Activated naive CD8-positive, alpha-beta T cell treated with anti-CD3 and anti-CD28 coated beads for 36 hours (primary cell): ENCODE data around the gene OR13C2. TPM values are rescaled to one million over a fixed set of nuclear protein-coding genes. Genes with fewer than 3 reads are reported as not detected.
"Not testable (repeated sequence)": the region's sequence is repeated elsewhere in the genome, so short reads cannot be mapped to it uniquely, and the experiment has no call there.

Experiments
- DNase-seq: peaks from one replicate; pipeline ENCODE4 v3.0.0; 2021
- H3K27ac Mint-ChIP-seq: one replicate; pipeline ENCODE4 v1.8.0; 2022; ENCODE audit warnings: mild to moderate bottlenecking, moderate library complexity, mixed read lengths
- H3K27me3 Mint-ChIP-seq: one replicate; pipeline ENCODE4 v1.8.0; 2022; ENCODE audit warnings: mild to moderate bottlenecking, mixed read lengths
- H3K36me3 Mint-ChIP-seq: one replicate; pipeline ENCODE4 v1.8.0; 2021; ENCODE audit warnings: mild to moderate bottlenecking, mixed read lengths
- H3K4me1 Mint-ChIP-seq: one replicate; pipeline ENCODE4 v1.8.0; 2021; ENCODE audit warnings: mixed read lengths
- H3K4me3 Mint-ChIP-seq: one replicate; pipeline ENCODE4 v1.8.0; 2022; ENCODE audit warnings: mild to moderate bottlenecking, moderate library complexity, mixed read lengths
- H3K9me3 Mint-ChIP-seq: one replicate; pipeline ENCODE4 v1.8.0; 2022; ENCODE audit warnings: mixed read lengths
- total RNA-seq, 2 experiments: library from RNA; stranded (reverse); gene quantifications; one replicate each; pipeline ENCODE4 v1.2.3, GENCODE V29; 2021

OR13C2 gene
- not detected for total RNA-seq

DNA sequence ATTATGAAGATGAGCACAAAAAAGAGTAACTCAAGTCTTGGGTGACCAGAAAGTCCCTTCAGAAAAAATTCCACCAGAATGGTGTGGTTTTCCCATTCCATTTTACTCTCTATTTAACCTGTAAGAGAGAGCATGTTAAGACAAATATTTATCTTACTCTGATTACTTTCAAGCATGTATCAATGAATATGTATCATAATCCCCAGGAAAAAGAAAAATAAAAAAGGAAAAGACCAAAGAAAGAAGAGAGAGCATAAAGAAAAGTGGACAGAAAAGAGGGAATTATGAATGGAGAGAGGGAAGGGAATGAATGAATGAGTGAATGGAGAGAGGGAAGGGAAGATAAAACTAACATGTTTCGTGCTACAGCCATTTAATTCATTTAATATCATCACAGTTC, at the start of gene OR13C2:
Gene OR13C2, minus strand, starts transcription at position 101 of the 400 bp plus-strand sequence. Its CDS starts 0 bp downstream, at position 101.
- H3K4me1 Mint-ChIP-seq, H3K27ac Mint-ChIP-seq, H3K9me3 Mint-ChIP-seq, DNase-seq, H3K27me3 Mint-ChIP-seq, H3K4me3 Mint-ChIP-seq, H3K36me3 Mint-ChIP-seq: not testable (repeated sequence)

GRCh38 chr9:104635456-104635855, 30.0 kb upstream of the OR13C2 start:
- no peaks in the 10 kb centered on the region for H3K36me3 Mint-ChIP-seq
- no peaks in the 10 kb centered on the region for H3K4me1 Mint-ChIP-seq
- H3K9me3 Mint-ChIP-seq, result peaks cover 15% of the 10 kb centered on the region
- H3K27ac Mint-ChIP-seq, result no peak overlapping the region
- H3K4me3 Mint-ChIP-seq, result no peak overlapping the region
- no peak for DNase-seq
- H3K27me3 Mint-ChIP-seq, result no peaks in the 10 kb centered on the region

- Mint-ChIP-seq H3K4me3 (no peak overlapping the region), H3K27me3 (no peaks in the 10 kb centered on the region), H3K27ac (no peak overlapping the region), H3K4me1 (no peaks in the 10 kb centered on the region), H3K9me3 (peaks cover 8% of the 10 kb centered on the region), H3K36me3 (no peaks in the 10 kb centered on the region)
- DNase-seq, result no peak
Measured at GRCh38 chr9:104633976-104634520, 28.6 kb upstream of the OR13C2 start.

DNA sequence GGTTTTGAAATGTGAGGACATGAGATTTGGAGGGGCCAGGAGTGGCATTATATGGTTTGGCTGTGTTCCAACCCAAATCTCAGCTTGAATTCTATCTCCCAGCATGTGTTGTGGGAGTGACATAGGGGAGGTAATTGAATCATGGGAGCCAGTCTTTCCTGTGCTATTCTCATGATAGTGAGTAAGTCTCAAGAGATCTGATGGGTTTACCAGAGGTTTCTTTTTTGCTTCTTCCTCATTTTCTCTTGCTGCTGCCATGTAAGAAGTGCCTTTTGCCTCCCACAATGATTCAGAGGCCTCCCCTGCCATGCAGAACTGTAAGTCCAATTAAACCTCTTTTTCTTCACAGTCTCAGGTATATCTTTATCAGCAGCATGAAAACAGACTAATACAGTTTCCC, 20.5 kb upstream of the OR13C2 start:
- not testable (repeated sequence) for H3K4me1 Mint-ChIP-seq, H3K9me3 Mint-ChIP-seq, H3K4me3 Mint-ChIP-seq, H3K27me3 Mint-ChIP-seq, H3K27ac Mint-ChIP-seq, DNase-seq, H3K36me3 Mint-ChIP-seq

GRCh38 chr9:104618104-104618503, 12.7 kb upstream of the OR13C2 start, which contains the start of gene OR13C9:
OR13C9 (minus strand) TSS chr9:104618204; CDS start chr9:104618204, 0 bp downstream.
- Mint-ChIP-seq H3K9me3 (no peaks in the 10 kb centered on the region), H3K4me3 (no peak within 1 kb of the TSS), H3K27me3 (no peaks in the 10 kb centered on the region), H3K36me3 (no peaks in the 10 kb centered on the region), H3K27ac (no peak within 1 kb of the TSS), H3K4me1 (no peaks in the 10 kb centered on the region)
- DNase-seq, result no peak

DNA sequence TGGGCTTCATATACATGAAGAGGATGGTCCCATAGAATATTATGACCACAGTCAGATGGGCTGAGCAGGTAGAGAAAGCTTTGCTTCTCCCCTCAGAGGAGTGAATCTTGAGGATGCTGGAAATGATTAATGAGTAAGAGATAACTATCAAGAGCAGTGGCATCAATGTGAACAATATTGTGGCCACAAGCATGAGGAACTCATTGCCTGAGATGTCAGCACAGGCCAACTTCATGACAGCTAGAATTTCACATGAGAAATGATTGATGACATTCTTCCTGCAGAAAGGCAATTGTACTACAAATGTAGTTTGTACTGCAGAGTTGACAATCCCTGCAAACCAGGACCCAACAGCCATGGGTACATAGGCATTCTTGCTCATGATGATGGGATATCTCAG, 12.0 kb upstream of the OR13C2 start:
- DNase-seq, result no peak
- no peak overlapping the region for H3K27ac Mint-ChIP-seq
- no peak overlapping the region for H3K4me3 Mint-ChIP-seq
- no peaks in the 10 kb centered on the region for H3K36me3 Mint-ChIP-seq
- no peaks in the 10 kb centered on the region for H3K4me1 Mint-ChIP-seq
- no peaks in the 10 kb centered on the region for H3K9me3 Mint-ChIP-seq
- H3K27me3 Mint-ChIP-seq, result no peaks in the 10 kb centered on the region

- Mint-ChIP-seq H3K36me3 (no peaks in the 10 kb centered on the region), H3K27me3 (no peaks in the 10 kb centered on the region), H3K4me1 (no peaks in the 10 kb centered on the region)
Measured at GRCh38 chr9:104611213-104611612, 5.8 kb upstream of the OR13C2 start.

GRCh38 chr9:104608336-104608735, 2.9 kb upstream of the OR13C2 start:
- Mint-ChIP-seq H3K36me3 (no peaks in the 10 kb centered on the region), H3K4me1 (no peaks in the 10 kb centered on the region), H3K27ac (no peak overlapping the region), H3K9me3 (no peaks in the 10 kb centered on the region), H3K27me3 (no peaks in the 10 kb centered on the region), H3K4me3 (no peak overlapping the region)
- no peak for DNase-seq

More at GRCh38 chr9:104611213-104611612, 5.8 kb upstream of the OR13C2 start:
- no peak for DNase-seq
- no peaks in the 10 kb centered on the region for H3K9me3 Mint-ChIP-seq
- H3K4me3 Mint-ChIP-seq, result no peak overlapping the region
- no peak overlapping the region for H3K27ac Mint-ChIP-seq

DNA sequence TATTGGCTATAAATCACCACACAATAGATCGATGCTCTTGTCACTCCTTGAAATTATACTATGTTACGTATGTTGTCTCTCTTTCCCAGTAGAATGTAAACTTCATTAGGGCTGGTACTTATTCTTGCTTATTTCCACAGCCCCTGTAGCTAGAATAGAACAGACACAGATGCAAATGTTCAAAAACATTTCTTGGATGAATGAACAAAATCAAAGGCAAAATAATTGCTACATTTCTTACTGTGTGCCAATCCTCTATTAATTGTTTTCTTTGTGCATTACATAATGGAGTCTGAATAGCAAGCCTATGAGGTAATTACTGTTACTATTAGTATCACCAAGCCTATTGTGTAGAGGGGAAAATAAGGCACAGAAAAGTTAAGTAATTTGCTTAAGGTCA, 725 bp upstream of the OR13C2 start:
- Mint-ChIP-seq H3K36me3 (no peaks in the 10 kb centered on the region), H3K4me3 (no peak overlapping the region), H3K4me1 (no peaks in the 10 kb centered on the region), H3K27me3 (no peaks in the 10 kb centered on the region), H3K9me3 (no peaks in the 10 kb centered on the region), H3K27ac (no peak overlapping the region)
- no peak for DNase-seq

DNA sequence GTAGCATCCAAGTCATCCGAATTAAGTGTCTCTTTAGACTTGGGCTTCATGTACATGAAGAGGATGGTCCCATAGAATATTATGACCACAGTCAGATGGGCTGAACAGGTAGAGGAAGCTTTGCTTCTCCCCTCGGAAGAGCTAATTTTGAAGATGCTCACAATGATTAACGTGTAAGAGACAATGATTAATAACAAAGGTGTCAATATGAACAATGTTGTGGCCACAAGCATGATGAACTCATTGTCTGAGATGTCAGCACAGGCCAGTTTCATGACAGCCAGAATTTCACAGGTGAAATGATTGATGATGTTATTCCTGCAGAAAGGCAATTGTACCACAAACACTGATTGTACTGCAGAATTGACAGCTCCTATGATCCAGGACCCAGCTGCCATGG, 626 bp downstream of the OR13C2 start:
- no peaks in the 10 kb centered on the region for H3K27me3 Mint-ChIP-seq
- H3K9me3 Mint-ChIP-seq, result no peaks in the 10 kb centered on the region
- H3K4me1 Mint-ChIP-seq, result no peaks in the 10 kb centered on the region
- H3K36me3 Mint-ChIP-seq, result no peaks in the 10 kb centered on the region
- DNase-seq, result no peak
- H3K4me3 Mint-ChIP-seq, result no peak overlapping the region
- H3K27ac Mint-ChIP-seq, result no peak overlapping the region

- H3K9me3 Mint-ChIP-seq, H3K36me3 Mint-ChIP-seq, DNase-seq, H3K27me3 Mint-ChIP-seq, H3K4me3 Mint-ChIP-seq, H3K27ac Mint-ChIP-seq, H3K4me1 Mint-ChIP-seq: not testable (repeated sequence)
Measured at GRCh38 chr9:104599313-104599712, 6.1 kb downstream of the OR13C2 start, which contains the start of gene OR13C5. OR13C5 (minus strand) TSS chr9:104599413; CDS start chr9:104599413, 0 bp downstream.

DNA sequence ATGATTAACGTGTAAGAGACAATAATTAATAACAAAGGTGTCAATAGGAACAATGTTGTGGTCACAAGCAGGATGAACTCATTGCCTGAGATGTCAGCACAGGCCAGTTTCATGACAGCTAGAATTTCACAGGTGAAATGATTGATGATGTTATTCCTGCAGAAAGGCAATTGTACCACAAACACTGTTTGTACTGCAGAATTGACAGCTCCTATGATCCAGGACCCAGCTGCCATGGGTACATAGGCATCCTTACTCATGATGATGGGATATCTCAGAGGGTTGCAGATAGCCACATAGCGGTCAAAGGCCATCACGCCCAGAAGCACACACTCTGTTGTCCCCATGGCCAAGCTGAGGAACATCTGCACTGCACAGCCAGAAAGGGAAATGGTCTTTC, 6.7 kb downstream of the OR13C2 start:
- not testable (repeated sequence) for H3K36me3 Mint-ChIP-seq, H3K4me1 Mint-ChIP-seq, H3K9me3 Mint-ChIP-seq, H3K27me3 Mint-ChIP-seq, H3K27ac Mint-ChIP-seq, DNase-seq, H3K4me3 Mint-ChIP-seq

GRCh38 chr9:104589626-104590025, 15.8 kb downstream of the OR13C2 start:
- no peaks in the 10 kb centered on the region for H3K4me1 Mint-ChIP-seq
- H3K27ac Mint-ChIP-seq, result no peak overlapping the region
- peaks cover 3% of the 10 kb centered on the region for H3K27me3 Mint-ChIP-seq
- H3K36me3 Mint-ChIP-seq, result no peaks in the 10 kb centered on the region
- peaks cover 4% of the 10 kb centered on the region for H3K9me3 Mint-ChIP-seq
- no peak overlapping the region for H3K4me3 Mint-ChIP-seq
- DNase-seq, result no peak

DNA sequence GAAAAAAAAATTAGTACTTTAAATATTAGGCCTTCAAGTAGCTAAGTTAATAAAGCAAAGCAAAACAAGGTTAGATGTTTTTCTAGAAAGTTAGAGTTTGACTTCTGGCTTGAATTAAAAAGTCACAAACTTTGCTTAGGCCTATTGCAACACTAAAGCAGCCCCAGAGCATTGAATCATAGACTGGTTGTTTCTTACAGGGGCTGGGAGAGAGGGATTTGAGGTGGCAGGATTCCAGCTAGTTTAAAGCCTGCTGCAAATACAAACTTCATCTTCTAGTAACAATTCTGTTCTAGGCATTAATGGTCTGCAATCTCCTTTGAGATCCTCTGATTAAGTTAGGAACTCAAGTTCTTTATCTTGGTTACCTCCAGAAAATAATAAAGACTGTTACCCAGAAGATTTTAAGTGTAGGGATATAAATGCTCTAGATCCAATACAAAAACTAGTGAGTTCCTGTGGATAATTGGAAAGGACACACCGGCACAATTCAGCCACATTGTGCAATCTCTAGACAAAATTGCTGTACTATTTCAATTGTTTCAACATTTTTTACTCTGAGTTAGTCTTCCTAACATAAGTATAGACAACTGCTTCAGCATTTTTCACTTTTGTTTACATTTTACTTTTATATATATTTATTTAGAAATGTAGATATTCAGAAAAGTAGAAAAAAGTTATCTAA, 18.8 kb downstream of the OR13C2 start:
- Mint-ChIP-seq H3K9me3 (no peaks in the 10 kb centered on the region), H3K36me3 (no peaks in the 10 kb centered on the region), H3K4me3 (no peak overlapping the region), H3K4me1 (no peaks in the 10 kb centered on the region), H3K27me3 (peaks cover 3% of the 10 kb centered on the region), H3K27ac (no peak overlapping the region)
- no peak for DNase-seq

- Mint-ChIP-seq H3K4me3 (no peak overlapping the region), H3K9me3 (no peaks in the 10 kb centered on the region), H3K4me1 (no peaks in the 10 kb centered on the region), H3K27ac (no peak overlapping the region), H3K36me3 (no peaks in the 10 kb centered on the region), H3K27me3 (peaks cover 5% of the 10 kb centered on the region)
- DNase-seq, result no peak
Measured at GRCh38 chr9:104580562-104580961, 24.9 kb downstream of the OR13C2 start.

GRCh38 chr9:104577263-104577662, 28.2 kb downstream of the OR13C2 start:
- no peak for DNase-seq
- Mint-ChIP-seq H3K27ac (no peak overlapping the region), H3K4me3 (no peak overlapping the region), H3K27me3 (peaks cover 3% of the 10 kb centered on the region), H3K4me1 (no peaks in the 10 kb centered on the region), H3K9me3 (peaks cover 6% of the 10 kb centered on the region), H3K36me3 (no peaks in the 10 kb centered on the region)
